SK-N-SH treated with all-trans-retinoic acid at 6 μM for 48 hours (cell line): ENCODE measurements around the gene RNU1-1.
"Not testable (repeated sequence)": the region's sequence is repeated elsewhere in the genome, so short reads cannot be mapped to it uniquely, and the experiment has no call there.

Experiments used
- GLIS3 ChIP-seq: fragments of 250-450 bp; sonication (Bioruptor Pico); IDR thresholded peaks from 2 replicates; pipeline ENCODE4 v1.5.0; 2020; ENCODE audit warnings: mild to moderate bottlenecking, moderate library complexity
- ISL1 ChIP-seq: fragments of 250-450 bp; sonication (Bioruptor Pico); IDR thresholded peaks from 2 replicates; pipeline ENCODE4 v2.1.2; 2022; ENCODE audit warnings: mild to moderate bottlenecking, moderate library complexity
- PPARA ChIP-seq: fragments of 250-450 bp; sonication (Bioruptor Pico); IDR thresholded peaks from 2 replicates; pipeline ENCODE4 v1.5.0; 2020; ENCODE audit warnings: mild to moderate bottlenecking, borderline replicate concordance
- RARB ChIP-seq: fragments of 250-450 bp; sonication (Bioruptor Pico); IDR thresholded peaks from 2 replicates; pipeline ENCODE4 v1.8.0; 2021; ENCODE audit warnings: mild to moderate bottlenecking, moderate library complexity
- ZC3H10 ChIP-seq: fragments of 250-450 bp; sonication (Bioruptor Pico); IDR thresholded peaks from 2 replicates; pipeline ENCODE4 v1.5.1; 2021; ENCODE audit warnings: mild to moderate bottlenecking, moderate library complexity
- ZFP30 ChIP-seq: fragments of 450-650 bp; formaldehyde crosslinking; IDR thresholded peaks from 2 replicates; pipeline ENCODE4 v1.5.0; 2022; ENCODE audit warnings: mild to moderate bottlenecking, moderate library complexity
- TF ChIP-seq, protein P1 (sequence below): fragments of 250-450 bp; sonication (Bioruptor Pico); IDR thresholded peaks from 2 replicates; pipeline ENCODE4 v1.8.0; 2021; ENCODE audit warnings: low read depth, mild to moderate bottlenecking, moderate library complexity, borderline replicate concordance
- TF ChIP-seq, protein P2 (sequence below): fragments of 250-450 bp; sonication (Bioruptor Pico); IDR thresholded peaks from 2 replicates; pipeline ENCODE4 v1.5.0; 2020; ENCODE audit warnings: mild to moderate bottlenecking, moderate library complexity

DNA sequence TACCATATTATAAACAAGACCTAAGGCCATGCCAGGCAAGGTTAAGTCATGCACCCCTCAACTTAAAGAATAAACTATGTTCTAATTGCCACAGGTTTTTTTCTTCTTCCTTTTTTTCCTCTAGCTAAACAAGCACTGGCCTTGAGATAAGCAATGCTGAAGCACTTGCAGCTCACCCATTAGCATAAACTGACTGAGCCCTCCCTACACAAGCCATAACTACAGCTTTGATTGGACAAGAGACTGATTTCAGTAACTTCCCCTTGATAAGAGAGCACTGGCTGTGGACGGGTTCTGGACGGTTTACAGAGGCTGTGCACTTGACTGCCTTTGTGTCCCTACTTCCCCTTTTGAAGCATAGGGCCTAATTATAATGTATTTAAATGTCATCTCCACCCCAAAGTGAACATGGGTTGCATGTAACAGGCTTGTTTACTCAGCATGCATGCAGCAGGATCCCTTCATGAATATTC lies 26.4 kb upstream of the RNU1-1 start:
- TF ChIP-seq, protein P1, sequence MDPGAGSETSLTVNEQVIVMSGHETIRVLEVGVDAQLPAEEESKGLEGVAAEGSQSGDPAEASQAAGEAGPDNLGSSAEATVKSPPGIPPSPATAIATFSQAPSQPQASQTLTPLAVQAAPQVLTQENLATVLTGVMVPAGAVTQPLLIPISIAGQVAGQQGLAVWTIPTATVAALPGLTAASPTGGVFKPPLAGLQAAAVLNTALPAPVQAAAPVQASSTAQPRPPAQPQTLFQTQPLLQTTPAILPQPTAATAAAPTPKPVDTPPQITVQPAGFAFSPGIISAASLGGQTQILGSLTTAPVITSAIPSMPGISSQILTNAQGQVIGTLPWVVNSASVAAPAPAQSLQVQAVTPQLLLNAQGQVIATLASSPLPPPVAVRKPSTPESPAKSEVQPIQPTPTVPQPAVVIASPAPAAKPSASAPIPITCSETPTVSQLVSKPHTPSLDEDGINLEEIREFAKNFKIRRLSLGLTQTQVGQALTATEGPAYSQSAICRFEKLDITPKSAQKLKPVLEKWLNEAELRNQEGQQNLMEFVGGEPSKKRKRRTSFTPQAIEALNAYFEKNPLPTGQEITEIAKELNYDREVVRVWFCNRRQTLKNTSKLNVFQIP = not testable (repeated sequence)
- TF ChIP-seq ZFP30 (CRISPR knock-in tag); ZC3H10; GLIS3 (CRISPR knock-in tag); PPARA (CRISPR knock-in tag); RARB; ISL1 (CRISPR knock-in tag): not testable (repeated sequence)
- TF ChIP-seq, protein P2, sequence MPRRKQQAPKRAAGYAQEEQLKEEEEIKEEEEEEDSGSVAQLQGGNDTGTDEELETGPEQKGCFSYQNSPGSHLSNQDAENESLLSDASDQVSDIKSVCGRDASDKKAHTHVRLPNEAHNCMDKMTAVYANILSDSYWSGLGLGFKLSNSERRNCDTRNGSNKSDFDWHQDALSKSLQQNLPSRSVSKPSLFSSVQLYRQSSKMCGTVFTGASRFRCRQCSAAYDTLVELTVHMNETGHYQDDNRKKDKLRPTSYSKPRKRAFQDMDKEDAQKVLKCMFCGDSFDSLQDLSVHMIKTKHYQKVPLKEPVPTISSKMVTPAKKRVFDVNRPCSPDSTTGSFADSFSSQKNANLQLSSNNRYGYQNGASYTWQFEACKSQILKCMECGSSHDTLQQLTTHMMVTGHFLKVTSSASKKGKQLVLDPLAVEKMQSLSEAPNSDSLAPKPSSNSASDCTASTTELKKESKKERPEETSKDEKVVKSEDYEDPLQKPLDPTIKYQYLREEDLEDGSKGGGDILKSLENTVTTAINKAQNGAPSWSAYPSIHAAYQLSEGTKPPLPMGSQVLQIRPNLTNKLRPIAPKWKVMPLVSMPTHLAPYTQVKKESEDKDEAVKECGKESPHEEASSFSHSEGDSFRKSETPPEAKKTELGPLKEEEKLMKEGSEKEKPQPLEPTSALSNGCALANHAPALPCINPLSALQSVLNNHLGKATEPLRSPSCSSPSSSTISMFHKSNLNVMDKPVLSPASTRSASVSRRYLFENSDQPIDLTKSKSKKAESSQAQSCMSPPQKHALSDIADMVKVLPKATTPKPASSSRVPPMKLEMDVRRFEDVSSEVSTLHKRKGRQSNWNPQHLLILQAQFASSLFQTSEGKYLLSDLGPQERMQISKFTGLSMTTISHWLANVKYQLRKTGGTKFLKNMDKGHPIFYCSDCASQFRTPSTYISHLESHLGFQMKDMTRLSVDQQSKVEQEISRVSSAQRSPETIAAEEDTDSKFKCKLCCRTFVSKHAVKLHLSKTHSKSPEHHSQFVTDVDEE (CRISPR knock-in tag) = not testable (repeated sequence)
